BJ (cell line): ENCODE data around the gene LIX1. TPM values are rescaled to one million over a fixed set of nuclear protein-coding genes. Genes with fewer than 3 reads are reported as not detected.

Experiments used
- CTCF ChIA-PET: fragments of 350-600 bp; formaldehyde crosslinking; extraction: SDS; loops from one replicate; lab custom pipeline; 2021; ENCODE audit warnings: antibody characterized with exemption, inconsistent platforms; lab: Yijun Ruan, JAX
- POLR2A ChIA-PET: fragments of 300-600 bp; sonication (Branson Sonifier 250); formaldehyde crosslinking; extraction: SDS; loops from one replicate; lab custom pipeline; 2021; ENCODE audit warnings: antibody characterized with exemption; lab: Charles Lee
- DNase-seq: peaks from one replicate; pipeline ENCODE4 v3.0.0-alpha.2; 2011; ENCODE audit warnings: low read depth
- H3K27me3 ChIP-seq: 2 replicates; pipeline ENCODE4 v1.6.0; 2011; ENCODE audit warnings: low read length; ENCODE audit not compliant: control insufficient read depth, insufficient read depth
- H3K36me3 ChIP-seq: 2 replicates; pipeline ENCODE4 v1.5.1; 2011; ENCODE audit warnings: low read length; ENCODE audit not compliant: control insufficient read depth, insufficient read depth
- H3K4me3 ChIP-seq: 2 replicates; pipeline ENCODE4 v1.5.1; 2011; ENCODE audit warnings: low read depth, mild to moderate bottlenecking, control low read depth, low read length
- CTCF ChIP-seq: IDR thresholded peaks from 2 replicates; pipeline ENCODE4 v1.5.1; 2011; ENCODE audit warnings: low read depth, mild to moderate bottlenecking, control low read depth, inconsistent platforms, low read length, moderate library complexity; ENCODE audit not compliant: insufficient read depth
- polyA plus RNA-seq: library from polyadenylated mRNA; depleted of rRNA; stranded (reverse); fragments of >200 nt; gene quantifications from 2 replicates; pipeline ENCODE4 v1.2.3, GENCODE V29; 2011

LIX1 gene
- polyA plus RNA-seq, 1 experiment = not detected

GRCh38 chr5:97162045-97162444, 19.6 kb upstream of the LIX1 start:
- ChIA-PET CTCF (interaction anchor here (0.6 to 7.5 kb wide), 28 partner anchors 9 to 817 kb away, joined by 3 to 83 read pairs (median 5); partner anchors contain the start of genes ERAP2 and LIX1), POLR2A (no interaction called here)
- Histone ChIP-seq H3K36me3 (peaks cover 7% of the 10 kb centered on the region), H3K27me3 (no peaks in the 10 kb centered on the region), H3K4me3 (no peak overlapping the region)
- peak; percentile 85 for TF ChIP-seq CTCF
- DNase-seq = peak; percentile 25

- no peak for TF ChIP-seq CTCF
- no peaks in the 10 kb centered on the region for H3K27me3 ChIP-seq
- ChIA-PET CTCF (interaction anchor here (1.3 kb wide), 1 partner anchor 9 kb away, joined by 7 read pairs; no protein-coding TSS in a partner anchor), POLR2A (no interaction called here)
- H3K36me3 ChIP-seq = peaks cover 4% of the 10 kb centered on the region; the same call in 1 of the 2 replicates
- DNase-seq = no peak
- no peak overlapping the region for H3K4me3 ChIP-seq
Observed at GRCh38 chr5:97157689-97158088, 15.3 kb upstream of the LIX1 start.

GRCh38 chr5:97151370-97151769, 9.0 kb upstream of the LIX1 start:
- TF ChIP-seq CTCF = no peak
- Histone ChIP-seq H3K36me3 (no peaks in the 10 kb centered on the region), H3K27me3 (no peaks in the 10 kb centered on the region), H3K4me3 (no peak overlapping the region)
- DNase-seq = no peak
- CTCF ChIA-PET = interaction anchor here (0.9 kb wide), 1 partner anchor 12 kb away, joined by 4 read pairs; no protein-coding TSS in a partner anchor
- POLR2A ChIA-PET = no interaction called here

GRCh38 chr5:97150401-97150800, 8.0 kb upstream of the LIX1 start:
- ChIA-PET CTCF (interaction anchor here (0.6 to 0.9 kb wide), 2 partner anchors 13 to 399 kb away, joined by 3 to 4 read pairs; no protein-coding TSS in a partner anchor), POLR2A (no interaction called here)
- DNase-seq = no peak
- Histone ChIP-seq H3K27me3 (no peaks in the 10 kb centered on the region), H3K4me3 (no peak overlapping the region), H3K36me3 (no peaks in the 10 kb centered on the region)
- TF ChIP-seq CTCF = no peak

GRCh38 chr5:97149709-97150108, 7.3 kb upstream of the LIX1 start:
- Histone ChIP-seq H3K4me3 (no peak overlapping the region), H3K36me3 (no peaks in the 10 kb centered on the region)
- CTCF ChIA-PET = interaction anchor here (0.9 to 1.7 kb wide), 3 partner anchors 12 to 15 kb away, joined by 3 to 5 read pairs (median 4); no protein-coding TSS in a partner anchor

More at GRCh38 chr5:97149709-97150108, 7.3 kb upstream of the LIX1 start:
- no peak for TF ChIP-seq CTCF
- H3K27me3 ChIP-seq = no peaks in the 10 kb centered on the region
- POLR2A ChIA-PET = no interaction called here
- no peak for DNase-seq
